ENCODE results near the gene KCTD21.

- no peak for TF ChIP-seq CTCF (IDR thresholded peaks at IDR 0.05; ENCODE audit: poor library complexity)
- TF ChIP-seq EZH2 (IDR thresholded peaks at IDR 0.05; ENCODE audit: borderline replicate concordance) = no peak
- TF ChIP-seq EZH2phosphoT487 (IDR thresholded peaks at IDR 0.05; ENCODE audit: low read depth, severe bottlenecking, unreplicated experiment) = no peak
Observed at GRCh38 chr11:78196661-78197091, 8.2 kb upstream of the KCTD21 start.

Measured in hepatocyte (in vitro differentiated cells).